Calu3 (cell line): Measurements from ENCODE around the gene VAC14. TPM values are rescaled to one million over a fixed set of nuclear protein-coding genes. Genes with fewer than 3 reads are reported as not detected.

Experiments
- BruUV-seq: library from RNA; stranded (reverse); fragments of 400-500 nt; replicated peaks from 2 replicates; lab custom pipeline; 2021; lab: Mats Ljungman, UMichigan
- CTCF ChIA-PET: fragments of 300-600 bp; sonication (Branson Sonifier 250); formaldehyde crosslinking; loops from one replicate; lab custom pipeline; 2022; ENCODE audit warnings: antibody characterized with exemption; lab: Charles Lee
- DNase-seq: peaks from one replicate; pipeline ENCODE4 v3.0.0; 2022
- H3K27ac Mint-ChIP-seq: one replicate; pipeline ENCODE4 v1.8.0; 2022; ENCODE audit warnings: mixed read lengths; ENCODE audit not compliant: unreplicated experiment
- H3K27me3 Mint-ChIP-seq: one replicate; pipeline ENCODE4 v1.8.0; 2022; ENCODE audit warnings: mixed read lengths; ENCODE audit not compliant: unreplicated experiment
- H3K36me3 Mint-ChIP-seq: one replicate; pipeline ENCODE4 v1.8.0; 2022; ENCODE audit warnings: mild to moderate bottlenecking, moderate library complexity, mixed read lengths; ENCODE audit not compliant: insufficient read depth, unreplicated experiment
- H3K4me1 Mint-ChIP-seq: one replicate; pipeline ENCODE4 v1.8.0; 2022; ENCODE audit warnings: mild to moderate bottlenecking, low read depth, mixed read lengths; ENCODE audit not compliant: unreplicated experiment
- H3K4me3 Mint-ChIP-seq: one replicate; pipeline ENCODE4 v1.8.0; 2022; ENCODE audit warnings: mild to moderate bottlenecking, low read depth, moderate library complexity, mixed read lengths; ENCODE audit not compliant: unreplicated experiment
- H3K9me3 Mint-ChIP-seq: one replicate; pipeline ENCODE4 v1.8.0; 2022; ENCODE audit warnings: low read depth, mixed read lengths; ENCODE audit not compliant: unreplicated experiment
- CTCF ChIP-seq: fragments of 200-600 bp; IDR thresholded peaks from one replicate; pipeline ENCODE4 v1.8.0; 2022; ENCODE audit warnings: antibody characterized with exemption; ENCODE audit not compliant: unreplicated experiment
- intact Hi-C: fragments of 100-400 bp; cut with micrococcal nuclease; formaldehyde crosslinking; loops from one replicate; pipeline ENCODE4 v1.10.0; 2022; ENCODE audit not compliant: unreplicated experiment
- total RNA-seq: library from RNA; stranded (reverse); gene quantifications from 2 replicates; pipeline ENCODE4 v1.2.3, GENCODE V29; 2022

Gene VAC14
- total RNA-seq, 1 experiment from 2014 or later: 63.8 TPM

GRCh38 chr16:70713824-70714223, 87.1 kb downstream of the VAC14 start:
- CTCF ChIA-PET: interaction anchor here (0.7 kb wide), 1 partner anchor 1468 kb away, joined by 6 read pairs; no protein-coding TSS in a partner anchor
- H3K27me3 Mint-ChIP-seq: no peaks in the 10 kb centered on the region
- no peak overlapping the region for H3K4me3 Mint-ChIP-seq
- H3K9me3 Mint-ChIP-seq: no peaks in the 10 kb centered on the region
- H3K27ac Mint-ChIP-seq: no peak overlapping the region
- no peak for TF ChIP-seq CTCF
- no peak for DNase-seq
- H3K36me3 Mint-ChIP-seq: peaks cover 12% of the 10 kb centered on the region
- no peaks in the 10 kb centered on the region for H3K4me1 Mint-ChIP-seq
- intact Hi-C loops: no loop called here
- no TSS peak for BruUV-seq

- Mint-ChIP-seq H3K4me1 (peaks cover 1% of the 10 kb centered on the region), H3K27ac (no peak overlapping the region), H3K4me3 (no peak overlapping the region), H3K27me3 (no peaks in the 10 kb centered on the region), H3K9me3 (no peaks in the 10 kb centered on the region), H3K36me3 (peaks cover 12% of the 10 kb centered on the region)
- intact Hi-C loops: no loop called here
- TF ChIP-seq CTCF: no peak
- no TSS peak for BruUV-seq
- CTCF ChIA-PET: interaction anchor here (0.7 kb wide), 1 partner anchor 1469 kb away, joined by 6 read pairs; no protein-coding TSS in a partner anchor
- no peak for DNase-seq
Measured at GRCh38 chr16:70713342-70713741, 87.6 kb downstream of the VAC14 start.

GRCh38 chr16:70712942-70713341, 88.0 kb downstream of the VAC14 start:
- no peak for TF ChIP-seq CTCF
- BruUV-seq: no TSS peak
- peaks cover 5% of the 10 kb centered on the region for H3K4me1 Mint-ChIP-seq
- H3K4me3 Mint-ChIP-seq: no peak overlapping the region
- H3K27ac Mint-ChIP-seq: no peak overlapping the region
- no peaks in the 10 kb centered on the region for H3K27me3 Mint-ChIP-seq
- intact Hi-C loops: no loop called here
- peaks cover 12% of the 10 kb centered on the region for H3K36me3 Mint-ChIP-seq
- no peak for DNase-seq
- CTCF ChIA-PET: no interaction called here
- no peaks in the 10 kb centered on the region for H3K9me3 Mint-ChIP-seq

GRCh38 chr16:70712359-70712758, 88.6 kb downstream of the VAC14 start:
- no peak for DNase-seq
- TF ChIP-seq CTCF: no peak
- Mint-ChIP-seq H3K4me3 (no peak overlapping the region), H3K9me3 (no peaks in the 10 kb centered on the region), H3K36me3 (peaks cover 12% of the 10 kb centered on the region), H3K27me3 (no peaks in the 10 kb centered on the region), H3K27ac (no peak overlapping the region), H3K4me1 (peaks cover 11% of the 10 kb centered on the region)
- intact Hi-C loops: no loop called here
- CTCF ChIA-PET: no interaction called here
- no TSS peak for BruUV-seq
